ENCODE measurements around the gene TBC1D22A. TPM values are rescaled to one million over a fixed set of nuclear protein-coding genes. Genes with fewer than 3 reads are reported as not detected.

Gene TBC1D22A
- total and polyA plus RNA-seq, 10 of the 15 experiments (the other 5 are each of a cell fraction or from before 2014, with no cell fraction given): 0.63 to 44.7 (median 27.4) TPM

GRCh38 chr22:47047321-47048122 lies 285.1 kb downstream of the TBC1D22A start:
- Histone ChIP-seq H3K9me3 (replicated peaks; ENCODE audit: control insufficient read depth, insufficient read depth, low read length) (no peaks in the 10 kb centered on the region), H3K79me2 (ENCODE audit: control insufficient read depth, insufficient read depth, low read length) (no peaks in the 10 kb centered on the region), H4K20me1 (ENCODE audit: control insufficient read depth, insufficient read depth) (no peaks in the 10 kb centered on the region), H3K4me2 (ENCODE audit: control insufficient read depth, insufficient read depth) (no peak overlapping the region), H3K4me3 (no peak overlapping the region), H3K27ac (ENCODE audit: control insufficient read depth, insufficient read depth) (no peak overlapping the region), H3K27me3 (replicated peaks in 1 of 2; ENCODE audit: control insufficient read depth in 2 of 2, insufficient read depth in 2 of 2, low read length in 1 of 2) (no peaks in the 10 kb centered on the region), H2AFZ (ENCODE audit: control insufficient read depth, low read depth, low read length) (no peak overlapping the region), H3K36me3 (ENCODE audit: control insufficient read depth in 2 of 2, insufficient read depth in 2 of 2, low read length in 1 of 2) (no peaks in the 10 kb centered on the region; a peak in 3 of 4 replicates), H3K9ac (ENCODE audit: control insufficient read depth, insufficient read depth, low read length) (no peak overlapping the region), H3K4me1 (ENCODE audit: control insufficient read depth, insufficient read depth, low read length) (peaks cover 15% of the 10 kb centered on the region)
- 93% methylated on average over 13 of the region's 13 CpGs for WGBS (ENCODE audit: insufficient coverage, insufficient replicate concordance, low lambda C conversion rate, missing lambda C conversion rate)
- DNase-seq (ENCODE audit: low read depth, low spot score) (no peak), ATAC-seq (no peak), FAIRE-seq (no peak)
- RAD21 ChIA-PET (ENCODE audit: unreplicated experiment): no interaction called here
- in situ Hi-C loops (cut with MboI) (no loop called here), intact Hi-C loops (cut with micrococcal nuclease; ENCODE audit: unreplicated experiment) (no loop called here)
- CTCF ChIA-PET: no interaction called here
- SMC1A ChIA-PET (ENCODE audit: uncharacterized antibody, unreplicated experiment): no interaction called here
- POLR2A ChIA-PET: no interaction called here
- no TSS peak for BruUV-seq (replicated peaks)
- TF ChIP-seq HDAC2 (IDR thresholded peaks at IDR 0.05) (no peak), MYC (IDR thresholded peaks at IDR 0.05; ENCODE audit: insufficient read depth, insufficient read length, insufficient replicate concordance, low read length, severe bottlenecking) (no peak), SUZ12 (IDR thresholded peaks at IDR 0.05; ENCODE audit: unreplicated experiment) (no peak), SKIL (IDR thresholded peaks at IDR 0.05; ENCODE audit: low read depth, poor library complexity, severe bottlenecking) (no peak), BMI1 (IDR thresholded peaks at IDR 0.05; ENCODE audit: borderline replicate concordance) (no peak), IKZF2 (IDR thresholded peaks at IDR 0.05) (no peak), RB1 (IDR thresholded peaks at IDR 0.05; ENCODE audit: borderline replicate concordance) (no peak), SMARCA5 (IDR thresholded peaks at IDR 0.05) (no peak), ZBTB4 (CRISPR knock-in tag; IDR thresholded peaks at IDR 0.05) (no peak), ZBED1 (IDR thresholded peaks at IDR 0.05; ENCODE audit: borderline replicate concordance) (no peak)
- TF ChIP-seq, protein P1, sequence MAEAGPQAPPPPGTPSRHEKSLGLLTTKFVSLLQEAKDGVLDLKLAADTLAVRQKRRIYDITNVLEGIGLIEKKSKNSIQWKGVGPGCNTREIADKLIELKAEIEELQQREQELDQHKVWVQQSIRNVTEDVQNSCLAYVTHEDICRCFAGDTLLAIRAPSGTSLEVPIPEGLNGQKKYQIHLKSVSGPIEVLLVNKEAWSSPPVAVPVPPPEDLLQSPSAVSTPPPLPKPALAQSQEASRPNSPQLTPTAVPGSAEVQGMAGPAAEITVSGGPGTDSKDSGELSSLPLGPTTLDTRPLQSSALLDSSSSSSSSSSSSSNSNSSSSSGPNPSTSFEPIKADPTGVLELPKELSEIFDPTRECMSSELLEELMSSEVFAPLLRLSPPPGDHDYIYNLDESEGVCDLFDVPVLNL (IDR thresholded peaks at IDR 0.05; ENCODE audit: low read depth, low read length): no peak
- TF ChIP-seq, protein P2, sequence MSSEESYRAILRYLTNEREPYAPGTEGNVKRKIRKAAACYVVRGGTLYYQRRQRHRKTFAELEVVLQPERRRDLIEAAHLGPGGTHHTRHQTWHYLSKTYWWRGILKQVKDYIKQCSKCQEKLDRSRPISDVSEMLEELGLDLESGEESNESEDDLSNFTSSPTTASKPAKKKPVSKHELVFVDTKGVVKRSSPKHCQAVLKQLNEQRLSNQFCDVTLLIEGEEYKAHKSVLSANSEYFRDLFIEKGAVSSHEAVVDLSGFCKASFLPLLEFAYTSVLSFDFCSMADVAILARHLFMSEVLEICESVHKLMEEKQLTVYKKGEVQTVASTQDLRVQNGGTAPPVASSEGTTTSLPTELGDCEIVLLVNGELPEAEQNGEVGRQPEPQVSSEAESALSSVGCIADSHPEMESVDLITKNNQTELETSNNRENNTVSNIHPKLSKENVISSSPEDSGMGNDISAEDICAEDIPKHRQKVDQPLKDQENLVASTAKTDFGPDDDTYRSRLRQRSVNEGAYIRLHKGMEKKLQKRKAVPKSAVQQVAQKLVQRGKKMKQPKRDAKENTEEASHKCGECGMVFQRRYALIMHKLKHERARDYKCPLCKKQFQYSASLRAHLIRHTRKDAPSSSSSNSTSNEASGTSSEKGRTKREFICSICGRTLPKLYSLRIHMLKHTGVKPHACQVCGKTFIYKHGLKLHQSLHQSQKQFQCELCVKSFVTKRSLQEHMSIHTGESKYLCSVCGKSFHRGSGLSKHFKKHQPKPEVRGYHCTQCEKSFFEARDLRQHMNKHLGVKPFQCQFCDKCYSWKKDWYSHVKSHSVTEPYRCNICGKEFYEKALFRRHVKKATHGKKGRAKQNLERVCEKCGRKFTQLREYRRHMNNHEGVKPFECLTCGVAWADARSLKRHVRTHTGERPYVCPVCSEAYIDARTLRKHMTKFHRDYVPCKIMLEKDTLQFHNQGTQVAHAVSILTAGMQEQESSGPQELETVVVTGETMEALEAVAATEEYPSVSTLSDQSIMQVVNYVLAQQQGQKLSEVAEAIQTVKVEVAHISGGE (CRISPR knock-in tag; IDR thresholded peaks at IDR 0.05): no peak
- TF ChIP-seq, protein P3, sequence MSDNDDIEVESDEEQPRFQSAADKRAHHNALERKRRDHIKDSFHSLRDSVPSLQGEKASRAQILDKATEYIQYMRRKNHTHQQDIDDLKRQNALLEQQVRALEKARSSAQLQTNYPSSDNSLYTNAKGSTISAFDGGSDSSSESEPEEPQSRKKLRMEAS (IDR thresholded peaks at IDR 0.05; ENCODE audit: low read depth, low read length): no peak

All from GM12878 (cell line).